Heart left ventricle (tissue), 13 donors: ENCODE data around the gene VWA2.

Source experiments
- CTCF ChIP-seq, 12 donors: fragments of 200-600 bp; sonication (generic) in 4 of 12; IDR thresholded peaks; one replicate each; pipeline versions ENCODE4 v1.5.0 to v1.8.0; 2018 to 2022; ENCODE audit warnings: antibody characterized with exemption in 12 of 12, mild to moderate bottlenecking in 5 of 12
- POLR2A ChIP-seq, 2 donors: fragments of 450-650 bp; IDR thresholded peaks; one replicate each; pipeline ENCODE4 v1.6.1; 2017; ENCODE audit warnings: antibody characterized with exemption in 2 of 2, mild to moderate bottlenecking in 2 of 2, moderate library complexity in 2 of 2
- donor health status: ischemic (EF 13 %, LVEDD 7.1; RV severe dilation, severe dysfunction).
- donor health status: DM: no; HTN: yes; CAD: no.
- donor health status: DM: no; HTN: no; CAD: no.
- donor health status: ischemic (EF 25% LVEDD 6.9; RV normal size, moderate dysfunction).
- donor health status: ischemic (EF 25% LVEDD 5.7; RV mildly dilated, moderate dysfunction).
- donor health status: ischemic (EF 35%, LVEDD 5.7; RV mildly dilated, moderate dysfunction).
- donor health status: nonischemic (EF 11% LVEDD 7.7; RV severe dilation, severe dysfunction).
- donor health status: DM: yes; HTN: yes; CAD: no.
- donor health status: PGD.
- donor health status: ischemic (EF 29% LVEDD 5.4; RV normal size, mild dysfunction).
- donor health status: nonischemic (EF 23%, LVEDD 6.1; RV moderate dilation, normal function).

- TF ChIP-seq CTCF (IDR thresholded peaks at IDR 0.05) (no peak), POLR2A (IDR thresholded peaks at IDR 0.05) (no peak)
Measured at GRCh38 chr10:114207349-114207748, 31.7 kb upstream of the VWA2 start.
